ENCODE results near the gene LCLAT1.

LCLAT1 gene

GRCh38 chr2:30582521-30582920 is 135.5 kb downstream of the LCLAT1 start:
- TF ChIP-seq GABPA (IDR thresholded peaks at IDR 0.05; ENCODE audit: low read depth) (no peak), POLR2AphosphoS5 (IDR thresholded peaks at IDR 0.05; ENCODE audit: low read depth) (no peak), REST (IDR thresholded peaks at IDR 0.05; ENCODE audit: insufficient replicate concordance, low read depth) (no peak), SPI1 (IDR thresholded peaks at IDR 0.05; ENCODE audit: borderline replicate concordance, low read depth) (no peak), CTCF (IDR thresholded peaks at IDR 0.05; ENCODE audit: insufficient read depth, low read length) (no peak)
- DNase-seq (ENCODE audit: low read depth in 1 of 2, low spot score in 1 of 2): no peak
- H3K27me3 ChIP-seq (ENCODE audit: insufficient read depth, poor library complexity, severe bottlenecking): no peaks in the 10 kb centered on the region
- no peak overlapping the region for H3K27ac ChIP-seq (replicated peaks)
- H3K4me3 ChIP-seq (replicated peaks; ENCODE audit: insufficient read depth, low read length): no peak overlapping the region

- Histone ChIP-seq H3K4me3 (replicated peaks; ENCODE audit: insufficient read depth, low read length) (no peak overlapping the region), H3K27me3 (ENCODE audit: insufficient read depth, poor library complexity, severe bottlenecking) (no peaks in the 10 kb centered on the region), H3K27ac (replicated peaks) (no peak overlapping the region)
- TF ChIP-seq SPI1 (IDR thresholded peaks at IDR 0.05; ENCODE audit: borderline replicate concordance, low read depth): no peak
- TF ChIP-seq POLR2AphosphoS5 (IDR thresholded peaks at IDR 0.05; ENCODE audit: low read depth): no peak
- no peak for TF ChIP-seq GABPA (IDR thresholded peaks at IDR 0.05; ENCODE audit: low read depth)
- no peak for TF ChIP-seq CTCF (IDR thresholded peaks at IDR 0.05; ENCODE audit: insufficient read depth, low read length)
- no peak for TF ChIP-seq REST (IDR thresholded peaks at IDR 0.05; ENCODE audit: insufficient replicate concordance, low read depth)
- no peak for DNase-seq (ENCODE audit: low read depth in 1 of 2, low spot score in 1 of 2)
Measured at GRCh38 chr2:30583204-30583749, 136.2 kb downstream of the LCLAT1 start.

GRCh38 chr2:30584116-30584515 is 137.1 kb downstream of the LCLAT1 start:
- DNase-seq (ENCODE audit: low read depth in 1 of 2, low spot score in 1 of 2): peak; percentile 2 to 6
- TF ChIP-seq CTCF (IDR thresholded peaks at IDR 0.05; ENCODE audit: insufficient read depth, low read length) (no peak), REST (IDR thresholded peaks at IDR 0.05; ENCODE audit: insufficient replicate concordance, low read depth) (no peak), SPI1 (IDR thresholded peaks at IDR 0.05; ENCODE audit: borderline replicate concordance, low read depth) (no peak), GABPA (IDR thresholded peaks at IDR 0.05; ENCODE audit: low read depth) (no peak), POLR2AphosphoS5 (IDR thresholded peaks at IDR 0.05; ENCODE audit: low read depth) (no peak)
- no peaks in the 10 kb centered on the region for H3K27me3 ChIP-seq (ENCODE audit: insufficient read depth, poor library complexity, severe bottlenecking)
- H3K27ac ChIP-seq (replicated peaks): no peak overlapping the region
- no peak overlapping the region for H3K4me3 ChIP-seq (replicated peaks; ENCODE audit: insufficient read depth, low read length)

Data from HL-60 (cell line).